OCI-LY1 (cell line): Measurements from ENCODE around the gene PRMT3.

ENCODE experiments used
- H2AFZ ChIP-seq: fragments of 200-600 bp; sonication (generic), shearing (Covaris generic); 2 replicates; pipeline ENCODE4 v1.6.0; 2014; ENCODE audit warnings: antibody characterized with exemption, mild to moderate bottlenecking, low read length
- H3F3A ChIP-seq: fragments of 200-600 bp; sonication (generic), shearing (Covaris generic); 2 replicates; pipeline ENCODE4 v1.6.0; 2014; ENCODE audit warnings: mild to moderate bottlenecking, antibody characterized with exemption, low read length, moderate library complexity; ENCODE audit not compliant: insufficient read depth
- H3K27ac ChIP-seq: fragments of 200-600 bp; sonication (generic); 2 replicates; pipeline ENCODE4 v1.5.1; 2014; ENCODE audit warnings: low read length, mixed run types, mild to moderate bottlenecking, low read depth; ENCODE audit not compliant: poor library complexity, severe bottlenecking
- H3K27me3 ChIP-seq: fragments of 200-600 bp; sonication (generic); 2 replicates; pipeline ENCODE4 v1.6.0; 2014; ENCODE audit warnings: antibody characterized with exemption, mild to moderate bottlenecking, low read length, moderate library complexity; ENCODE audit not compliant: insufficient read depth
- H3K36me3 ChIP-seq: fragments of 200-600 bp; sonication (generic); 2 replicates; pipeline ENCODE4 v1.6.1; 2014; ENCODE audit warnings: mild to moderate bottlenecking, antibody characterized with exemption, low read length, moderate library complexity, mixed read lengths; ENCODE audit not compliant: insufficient read depth
- H3K4me1 ChIP-seq: fragments of 200-600 bp; sonication (generic); 2 replicates; pipeline ENCODE4 v1.5.1; 2014; ENCODE audit warnings: mild to moderate bottlenecking, low read length, moderate library complexity; ENCODE audit not compliant: insufficient read depth, severe bottlenecking
- H3K4me2 ChIP-seq: fragments of 200-600 bp; sonication (generic), shearing (Covaris generic); 2 replicates; pipeline ENCODE4 v1.6.1; 2014; ENCODE audit warnings: low read length
- H3K4me3 ChIP-seq: fragments of 200-600 bp; sonication (generic); 2 replicates; pipeline ENCODE4 v1.5.1; 2014; ENCODE audit warnings: low read length, low read depth, mild to moderate bottlenecking, mixed read lengths; ENCODE audit not compliant: poor library complexity, severe bottlenecking
- H3K79me2 ChIP-seq: fragments of 200-600 bp; shearing (Covaris generic); 2 replicates; pipeline ENCODE4 v1.6.1; 2016; ENCODE audit warnings: mixed run types, low read length, mixed read lengths; ENCODE audit not compliant: insufficient read depth
- H3K9ac ChIP-seq: fragments of 200-600 bp; sonication (generic), shearing (Covaris generic); 2 replicates; pipeline ENCODE4 v1.6.1; 2014; ENCODE audit warnings: mild to moderate bottlenecking, low read length, mixed read lengths
- H3K9me2 ChIP-seq: fragments of 200-600 bp; sonication (generic), shearing (Covaris generic); 2 replicates; pipeline ENCODE4 v1.6.1; 2014; ENCODE audit warnings: low read depth, mild to moderate bottlenecking, low read length, mixed read lengths
- H3K9me3 ChIP-seq: fragments of 200-600 bp; shearing (Covaris generic); 2 replicates; pipeline ENCODE4 v1.6.1; 2014; ENCODE audit warnings: low read length, mixed read lengths
- H4K20me1 ChIP-seq: fragments of 200-600 bp; sonication (generic), shearing (Covaris generic); 2 replicates; pipeline ENCODE4 v1.6.0; 2016; ENCODE audit warnings: mild to moderate bottlenecking, low read length; ENCODE audit not compliant: insufficient read depth
- EZH2 ChIP-seq: fragments of 200-600 bp; sonication (generic), shearing (Covaris generic); IDR thresholded peaks from 2 replicates; pipeline ENCODE4 v1.8.0; 2017; ENCODE audit warnings: borderline replicate concordance, mixed run types, mild to moderate bottlenecking, antibody characterized with exemption, low read length, moderate library complexity, mixed read lengths
- TF ChIP-seq, protein P1 (sequence below): fragments of 200-600 bp; sonication (generic), shearing (Covaris generic); IDR thresholded peaks from 2 replicates; pipeline ENCODE4 v1.5.1; 2017; ENCODE audit warnings: mild to moderate bottlenecking, antibody characterized with exemption, low read length, moderate library complexity, mixed read lengths

The PRMT3 gene

GRCh38 chr11:20444535-20444934 is 57.0 kb downstream of the PRMT3 start:
- no peaks in the 10 kb centered on the region for H3F3A ChIP-seq
- no peaks in the 10 kb centered on the region for H3K4me1 ChIP-seq
- no peak overlapping the region for H3K9ac ChIP-seq
- H3K9me2 ChIP-seq = no peaks in the 10 kb centered on the region
- H3K9me3 ChIP-seq = no peaks in the 10 kb centered on the region
- H3K4me3 ChIP-seq = no peak overlapping the region
- no peak for TF ChIP-seq EZH2
- TF ChIP-seq, protein P1, sequence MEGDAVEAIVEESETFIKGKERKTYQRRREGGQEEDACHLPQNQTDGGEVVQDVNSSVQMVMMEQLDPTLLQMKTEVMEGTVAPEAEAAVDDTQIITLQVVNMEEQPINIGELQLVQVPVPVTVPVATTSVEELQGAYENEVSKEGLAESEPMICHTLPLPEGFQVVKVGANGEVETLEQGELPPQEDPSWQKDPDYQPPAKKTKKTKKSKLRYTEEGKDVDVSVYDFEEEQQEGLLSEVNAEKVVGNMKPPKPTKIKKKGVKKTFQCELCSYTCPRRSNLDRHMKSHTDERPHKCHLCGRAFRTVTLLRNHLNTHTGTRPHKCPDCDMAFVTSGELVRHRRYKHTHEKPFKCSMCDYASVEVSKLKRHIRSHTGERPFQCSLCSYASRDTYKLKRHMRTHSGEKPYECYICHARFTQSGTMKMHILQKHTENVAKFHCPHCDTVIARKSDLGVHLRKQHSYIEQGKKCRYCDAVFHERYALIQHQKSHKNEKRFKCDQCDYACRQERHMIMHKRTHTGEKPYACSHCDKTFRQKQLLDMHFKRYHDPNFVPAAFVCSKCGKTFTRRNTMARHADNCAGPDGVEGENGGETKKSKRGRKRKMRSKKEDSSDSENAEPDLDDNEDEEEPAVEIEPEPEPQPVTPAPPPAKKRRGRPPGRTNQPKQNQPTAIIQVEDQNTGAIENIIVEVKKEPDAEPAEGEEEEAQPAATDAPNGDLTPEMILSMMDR = no peak
- no peak overlapping the region for H2AFZ ChIP-seq
- H3K36me3 ChIP-seq = peaks cover 20% of the 10 kb centered on the region; the same call in 1 of the 2 replicates
- H4K20me1 ChIP-seq = no peaks in the 10 kb centered on the region
- H3K79me2 ChIP-seq = no peaks in the 10 kb centered on the region
- no peak overlapping the region for H3K4me2 ChIP-seq
- no peak overlapping the region for H3K27ac ChIP-seq
- no peaks in the 10 kb centered on the region for H3K27me3 ChIP-seq

DNA sequence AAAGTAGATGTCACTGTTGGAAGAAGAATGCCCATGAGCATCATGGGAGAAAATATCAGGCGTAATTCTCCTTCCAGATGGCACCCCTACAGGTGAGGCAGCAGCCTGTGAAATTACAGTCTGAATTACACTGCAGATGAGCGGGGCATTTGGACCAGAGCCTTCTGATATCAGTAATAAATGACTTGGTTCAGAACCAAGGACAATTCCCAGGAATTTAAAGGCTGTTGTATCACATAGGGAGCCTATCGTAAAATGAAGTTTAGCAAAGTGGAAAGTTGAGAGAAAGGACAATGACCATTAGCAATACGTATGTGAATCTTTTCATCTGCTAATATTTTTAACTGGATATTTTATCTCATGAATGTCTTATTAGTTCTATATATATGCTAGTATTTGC is 61.3 kb downstream of the PRMT3 start:
- Histone ChIP-seq H3K79me2 (no peaks in the 10 kb centered on the region), H3K9me3 (no peaks in the 10 kb centered on the region), H3K4me2 (no peak overlapping the region), H3F3A (no peaks in the 10 kb centered on the region), H3K4me3 (no peak overlapping the region), H3K27ac (no peak overlapping the region), H2AFZ (no peak overlapping the region), H3K4me1 (no peaks in the 10 kb centered on the region), H3K36me3 (peaks cover 38% of the 10 kb centered on the region), H3K9me2 (no peaks in the 10 kb centered on the region), H4K20me1 (no peaks in the 10 kb centered on the region), H3K9ac (no peak overlapping the region), H3K27me3 (no peaks in the 10 kb centered on the region)
- no peak for TF ChIP-seq EZH2
- TF ChIP-seq, protein P1 = no peak

- Histone ChIP-seq H3K9me3 (no peaks in the 10 kb centered on the region), H3F3A (no peaks in the 10 kb centered on the region), H3K4me2 (no peak overlapping the region), H3K79me2 (no peaks in the 10 kb centered on the region), H2AFZ (no peak overlapping the region), H3K9ac (no peak overlapping the region), H3K9me2 (no peaks in the 10 kb centered on the region), H3K36me3 (peaks cover 40% of the 10 kb centered on the region), H4K20me1 (no peaks in the 10 kb centered on the region), H3K27me3 (no peaks in the 10 kb centered on the region), H3K4me1 (no peaks in the 10 kb centered on the region), H3K27ac (no peak overlapping the region), H3K4me3 (no peak overlapping the region)
- TF ChIP-seq, protein P1 = no peak
- TF ChIP-seq EZH2 = no peak
Measured at GRCh38 chr11:20450829-20451228, 63.3 kb downstream of the PRMT3 start.
